DOHH2 (cell line): ENCODE results near the gene NCOR2.

Experiments
- CTCF ChIP-seq: fragments of 200-600 bp; sonication (generic); IDR thresholded peaks from one replicate; pipeline ENCODE4 v1.5.1; 2014; ENCODE audit warnings: antibody characterized with exemption, mild to moderate bottlenecking, low read depth, low read length; ENCODE audit not compliant: poor library complexity, severe bottlenecking
- EZH2phosphoT487 ChIP-seq: fragments of 200-600 bp; sonication (generic); IDR thresholded peaks from 2 replicates; pipeline ENCODE4 v1.6.1; 2017; ENCODE audit warnings: borderline replicate concordance, mild to moderate bottlenecking, antibody characterized with exemption, low read length, moderate library complexity, mixed read lengths

GRCh38 chr12:124547626-124548025 lies 19.8 kb downstream of the NCOR2 start:
- no peak for TF ChIP-seq CTCF
- no peak for TF ChIP-seq EZH2phosphoT487
